ENCODE results near the gene TOX2. TPM values are rescaled to one million over a fixed set of nuclear protein-coding genes. Genes with fewer than 3 reads are reported as not detected.

Gene TOX2
- total and polyA plus RNA-seq, 9 donors = 0.69 to 5.6 (median 1.8) TPM

DNA sequence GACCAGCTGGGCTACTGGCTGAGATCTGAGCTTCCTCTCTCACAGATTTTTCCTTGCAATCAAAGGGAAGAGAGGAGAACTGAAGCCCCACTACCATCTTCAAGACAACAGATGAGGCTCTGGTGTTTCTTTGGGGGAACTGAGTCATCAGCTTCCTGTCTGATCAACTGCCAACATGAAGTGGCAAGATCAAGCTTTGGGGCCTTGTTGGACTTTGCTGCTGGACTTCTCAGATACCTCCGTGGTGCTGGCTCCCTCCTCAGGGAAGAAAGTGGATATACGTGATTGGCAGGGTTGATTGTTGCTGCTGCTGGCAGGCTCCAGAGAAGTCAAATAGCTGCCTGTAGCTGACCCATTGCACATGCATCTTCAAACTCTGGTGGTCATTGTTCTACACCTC lies 3.6 kb upstream of the TOX2 start:
- Histone ChIP-seq H3K4me3 (no peak overlapping the region), H3K9me3 (peaks cover 0 to 2% of the 10 kb centered on the region in 2 donors), H3K36me3 (no peaks in the 10 kb centered on the region), H3K27me3 (no peaks in the 10 kb centered on the region), H3K4me1 (ENCODE audit: insufficient read depth) (no peaks in the 10 kb centered on the region), H3K27ac (no peak overlapping the region)
- TF ChIP-seq EP300 (IDR thresholded peaks at IDR 0.05) (no peak), POLR2A (IDR thresholded peaks at IDR 0.05) (no peak)
- TF ChIP-seq, protein P1, sequence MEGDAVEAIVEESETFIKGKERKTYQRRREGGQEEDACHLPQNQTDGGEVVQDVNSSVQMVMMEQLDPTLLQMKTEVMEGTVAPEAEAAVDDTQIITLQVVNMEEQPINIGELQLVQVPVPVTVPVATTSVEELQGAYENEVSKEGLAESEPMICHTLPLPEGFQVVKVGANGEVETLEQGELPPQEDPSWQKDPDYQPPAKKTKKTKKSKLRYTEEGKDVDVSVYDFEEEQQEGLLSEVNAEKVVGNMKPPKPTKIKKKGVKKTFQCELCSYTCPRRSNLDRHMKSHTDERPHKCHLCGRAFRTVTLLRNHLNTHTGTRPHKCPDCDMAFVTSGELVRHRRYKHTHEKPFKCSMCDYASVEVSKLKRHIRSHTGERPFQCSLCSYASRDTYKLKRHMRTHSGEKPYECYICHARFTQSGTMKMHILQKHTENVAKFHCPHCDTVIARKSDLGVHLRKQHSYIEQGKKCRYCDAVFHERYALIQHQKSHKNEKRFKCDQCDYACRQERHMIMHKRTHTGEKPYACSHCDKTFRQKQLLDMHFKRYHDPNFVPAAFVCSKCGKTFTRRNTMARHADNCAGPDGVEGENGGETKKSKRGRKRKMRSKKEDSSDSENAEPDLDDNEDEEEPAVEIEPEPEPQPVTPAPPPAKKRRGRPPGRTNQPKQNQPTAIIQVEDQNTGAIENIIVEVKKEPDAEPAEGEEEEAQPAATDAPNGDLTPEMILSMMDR (IDR thresholded peaks at IDR 0.05) = no peak
- intact Hi-C loops (cut with DNase I) = no loop called here
- 48 to 60% (median 51%) methylated on average over 2 of the region's 2 CpGs for WGBS, 3 donors
- no peak for DNase-seq

DNA sequence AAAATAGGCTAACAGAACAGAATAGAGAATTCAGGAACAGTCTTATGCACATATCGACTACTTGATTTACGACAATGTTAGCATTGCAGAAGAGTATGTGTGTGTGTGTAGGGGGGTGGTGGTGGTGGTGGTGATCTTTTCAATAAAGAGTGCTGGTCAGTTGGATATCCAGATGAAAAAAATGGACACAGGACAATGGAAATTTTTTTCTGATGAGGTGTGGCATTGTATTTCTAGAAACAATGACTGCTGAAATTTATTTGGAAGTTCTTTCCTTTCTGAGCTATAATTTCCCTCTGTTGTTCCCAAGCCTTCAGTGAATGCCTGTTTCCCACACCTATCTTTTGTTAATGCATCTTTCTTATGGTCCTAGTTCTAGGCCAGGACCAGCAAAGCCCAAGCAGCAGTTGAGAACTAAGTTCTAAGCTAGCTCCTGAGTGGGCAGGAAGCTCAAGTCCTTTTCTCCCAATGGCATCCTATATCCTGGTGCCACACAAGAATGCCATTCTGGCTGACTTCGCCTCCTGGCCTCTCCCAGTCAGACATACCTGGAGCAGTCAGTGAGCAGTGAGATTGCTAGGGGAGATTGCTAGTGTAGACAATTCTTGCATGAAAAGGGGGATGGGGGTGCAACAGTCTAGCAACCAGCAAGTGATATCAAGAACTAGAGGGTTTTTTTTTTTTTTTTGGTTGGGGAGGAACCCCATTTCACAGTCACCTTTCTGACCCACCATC lies 1.2 kb upstream of the TOX2 start:
- DNase-seq = no peak
- intact Hi-C loops (cut with DNase I) = no loop called here
- WGBS, 3 donors = 95 to 97% (median 97%) methylated on average over 3 of the region's 3 CpGs
- H3K27ac ChIP-seq = no peak overlapping the region
- H3K4me3 ChIP-seq = no peak overlapping the region
- H3K4me1 ChIP-seq (ENCODE audit: insufficient read depth) = no peaks in the 10 kb centered on the region
- peaks cover 0 to 2% of the 10 kb centered on the region in 2 donors for H3K9me3 ChIP-seq
- no peaks in the 10 kb centered on the region for H3K36me3 ChIP-seq
- H3K27me3 ChIP-seq = no peaks in the 10 kb centered on the region
- TF ChIP-seq, protein P1 (IDR thresholded peaks at IDR 0.05) = no peak
- TF ChIP-seq POLR2A (IDR thresholded peaks at IDR 0.05) (no peak), EP300 (IDR thresholded peaks at IDR 0.05) (no peak)

DNA sequence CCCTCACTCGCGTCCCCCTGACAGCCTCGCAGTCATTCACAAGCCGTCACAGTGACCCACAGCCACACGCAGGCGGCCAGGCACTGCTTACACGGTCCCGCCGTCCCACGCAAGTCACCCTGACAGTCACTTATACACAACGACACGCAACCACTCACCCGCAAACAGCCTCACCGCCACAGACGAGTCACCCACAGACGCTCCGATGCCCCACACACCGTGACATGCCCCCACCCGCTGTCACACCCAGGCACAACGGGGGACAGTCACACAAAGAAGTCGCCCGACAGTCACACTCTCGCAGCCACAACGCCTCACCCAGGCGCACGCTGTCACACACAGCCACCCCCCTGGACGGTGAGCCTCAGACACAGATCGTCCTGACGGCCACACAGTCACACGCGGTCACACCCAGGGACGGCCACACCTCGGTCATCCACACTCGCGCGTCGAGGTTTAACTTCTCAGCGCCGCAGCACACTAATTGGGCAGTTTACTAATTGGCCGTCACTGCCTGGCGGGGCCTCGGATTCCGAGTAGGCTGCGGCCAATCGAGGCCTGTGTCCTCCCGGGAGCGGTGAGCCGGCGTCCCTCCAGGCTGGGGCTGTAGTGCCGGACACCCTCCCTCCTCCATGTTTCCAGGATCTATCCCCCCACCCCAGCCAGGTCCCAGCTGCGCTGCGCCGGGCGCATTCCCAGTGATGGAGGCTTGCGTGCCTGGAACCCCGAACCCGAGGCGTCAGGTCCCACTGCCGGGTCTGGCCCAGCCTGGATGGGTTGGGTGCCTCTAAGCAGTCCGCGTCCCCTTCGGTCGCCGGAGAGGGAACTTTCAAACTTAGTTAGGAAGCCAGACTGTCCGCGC lies 790 bp downstream of the TOX2 start:
- Histone ChIP-seq H3K27me3 (no peaks in the 10 kb centered on the region), H3K9me3 (peaks cover 0 to 2% of the 10 kb centered on the region in 2 donors), H3K4me3 (peak overlapping the region; percentile 26), H3K4me1 (ENCODE audit: insufficient read depth) (no peaks in the 10 kb centered on the region), H3K27ac (no peak overlapping the region), H3K36me3 (no peaks in the 10 kb centered on the region)
- no peak for TF ChIP-seq POLR2A (IDR thresholded peaks at IDR 0.05)
- TF ChIP-seq, protein P1 (IDR thresholded peaks at IDR 0.05) = no peak
- no peak for TF ChIP-seq EP300 (IDR thresholded peaks at IDR 0.05)
- DNase-seq = peak in 1 of 5 donors; percentile 39
- 2 to 3% (median 2%) methylated on average over 62 to 66 of the region's 66 CpGs for WGBS, 3 donors
- intact Hi-C loops (cut with DNase I) = no loop called here

DNA sequence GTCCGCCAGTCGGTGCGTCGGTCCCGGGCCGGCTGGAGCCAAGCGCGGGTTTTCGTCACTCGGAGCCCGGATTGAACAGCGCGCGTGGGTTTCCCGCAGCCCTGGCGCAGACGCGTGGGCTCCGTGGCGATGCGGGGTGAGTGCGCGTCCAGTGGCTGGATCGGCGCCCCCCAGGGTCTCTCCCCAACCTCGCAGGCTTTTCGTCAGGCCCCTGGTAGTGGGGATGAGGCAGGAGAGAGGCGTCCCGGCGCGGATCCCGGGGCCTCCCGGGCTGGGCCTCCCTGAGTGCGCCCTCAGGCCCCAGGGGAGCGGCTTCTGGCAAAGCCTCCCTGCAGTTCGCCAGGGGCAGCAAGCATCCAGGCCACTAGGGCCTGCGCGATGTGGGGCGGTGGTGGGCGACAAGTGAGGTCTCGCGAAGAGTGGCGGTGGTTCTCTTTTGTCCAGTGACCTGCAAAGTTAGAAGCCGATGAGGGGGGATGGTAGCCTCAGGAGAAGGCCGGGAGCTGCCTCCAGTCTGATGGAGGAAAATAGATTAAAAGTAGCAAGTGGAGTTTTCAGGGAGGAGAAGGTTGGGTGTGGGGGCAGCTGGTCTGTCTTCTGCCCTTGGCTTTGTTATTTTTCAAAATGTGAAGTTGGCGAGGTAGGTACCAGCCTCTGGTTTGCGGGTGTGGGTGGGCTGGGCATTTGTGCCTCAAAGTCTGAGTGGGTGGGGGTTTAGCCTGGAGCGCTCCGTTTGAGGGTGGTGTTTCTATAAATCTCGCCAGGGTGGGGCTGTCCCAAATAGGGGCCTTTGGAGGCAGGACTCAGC lies 1.6 kb downstream of the TOX2 start:
- H3K9me3 ChIP-seq = peaks cover 0 to under 1% of the 10 kb centered on the region in 2 donors
- intact Hi-C loops (cut with DNase I) = no loop called here
- H3K27ac ChIP-seq = no peak overlapping the region
- whole genome bisulfite sequencing, 3 donors = 5 to 12% (median 6%) methylated on average over 29 to 50 of the region's 50 CpGs
- H3K4me1 ChIP-seq (ENCODE audit: insufficient read depth) = no peaks in the 10 kb centered on the region
- no peak for TF ChIP-seq POLR2A (IDR thresholded peaks at IDR 0.05)
- no peak for TF ChIP-seq EP300 (IDR thresholded peaks at IDR 0.05)
- TF ChIP-seq, protein P1 (IDR thresholded peaks at IDR 0.05) = no peak
- no peak overlapping the region for H3K4me3 ChIP-seq
- no peak for DNase-seq
- no peaks in the 10 kb centered on the region for H3K36me3 ChIP-seq
- H3K27me3 ChIP-seq = no peaks in the 10 kb centered on the region

All from ovary (tissue), 9 donors.